GM12801 (cell line): Measurements from ENCODE around the gene PHKB.

ENCODE experiments used
- TF ChIP-seq, protein P1 (sequence below): IDR thresholded peaks from one replicate; pipeline ENCODE4 v1.5.1; 2011; ENCODE audit warnings: control low read depth; ENCODE audit not compliant: insufficient read length; ENCODE audit errors: extremely low read depth

Gene PHKB

DNA sequence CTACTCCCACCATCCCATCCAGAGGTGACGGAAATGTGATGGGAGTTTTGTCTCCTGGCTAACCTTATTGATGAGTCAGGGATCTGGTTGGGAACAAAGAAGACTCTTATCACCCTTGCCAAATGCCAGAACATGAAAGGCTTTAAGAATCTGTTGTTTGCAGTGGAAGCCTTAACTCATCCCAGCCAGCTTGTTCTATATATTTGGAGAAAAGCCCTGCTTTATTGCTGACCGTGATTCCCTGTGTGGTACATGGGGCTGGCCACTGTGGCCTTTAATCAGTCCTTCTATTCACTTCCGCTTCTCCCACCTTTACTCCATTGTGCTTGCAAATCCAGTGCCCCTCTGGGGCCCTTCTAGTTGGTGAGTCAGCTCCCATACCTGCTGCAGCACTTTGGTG, 156.6 kb downstream of the PHKB start:
- TF ChIP-seq, protein P1, sequence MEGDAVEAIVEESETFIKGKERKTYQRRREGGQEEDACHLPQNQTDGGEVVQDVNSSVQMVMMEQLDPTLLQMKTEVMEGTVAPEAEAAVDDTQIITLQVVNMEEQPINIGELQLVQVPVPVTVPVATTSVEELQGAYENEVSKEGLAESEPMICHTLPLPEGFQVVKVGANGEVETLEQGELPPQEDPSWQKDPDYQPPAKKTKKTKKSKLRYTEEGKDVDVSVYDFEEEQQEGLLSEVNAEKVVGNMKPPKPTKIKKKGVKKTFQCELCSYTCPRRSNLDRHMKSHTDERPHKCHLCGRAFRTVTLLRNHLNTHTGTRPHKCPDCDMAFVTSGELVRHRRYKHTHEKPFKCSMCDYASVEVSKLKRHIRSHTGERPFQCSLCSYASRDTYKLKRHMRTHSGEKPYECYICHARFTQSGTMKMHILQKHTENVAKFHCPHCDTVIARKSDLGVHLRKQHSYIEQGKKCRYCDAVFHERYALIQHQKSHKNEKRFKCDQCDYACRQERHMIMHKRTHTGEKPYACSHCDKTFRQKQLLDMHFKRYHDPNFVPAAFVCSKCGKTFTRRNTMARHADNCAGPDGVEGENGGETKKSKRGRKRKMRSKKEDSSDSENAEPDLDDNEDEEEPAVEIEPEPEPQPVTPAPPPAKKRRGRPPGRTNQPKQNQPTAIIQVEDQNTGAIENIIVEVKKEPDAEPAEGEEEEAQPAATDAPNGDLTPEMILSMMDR = no peak

DNA sequence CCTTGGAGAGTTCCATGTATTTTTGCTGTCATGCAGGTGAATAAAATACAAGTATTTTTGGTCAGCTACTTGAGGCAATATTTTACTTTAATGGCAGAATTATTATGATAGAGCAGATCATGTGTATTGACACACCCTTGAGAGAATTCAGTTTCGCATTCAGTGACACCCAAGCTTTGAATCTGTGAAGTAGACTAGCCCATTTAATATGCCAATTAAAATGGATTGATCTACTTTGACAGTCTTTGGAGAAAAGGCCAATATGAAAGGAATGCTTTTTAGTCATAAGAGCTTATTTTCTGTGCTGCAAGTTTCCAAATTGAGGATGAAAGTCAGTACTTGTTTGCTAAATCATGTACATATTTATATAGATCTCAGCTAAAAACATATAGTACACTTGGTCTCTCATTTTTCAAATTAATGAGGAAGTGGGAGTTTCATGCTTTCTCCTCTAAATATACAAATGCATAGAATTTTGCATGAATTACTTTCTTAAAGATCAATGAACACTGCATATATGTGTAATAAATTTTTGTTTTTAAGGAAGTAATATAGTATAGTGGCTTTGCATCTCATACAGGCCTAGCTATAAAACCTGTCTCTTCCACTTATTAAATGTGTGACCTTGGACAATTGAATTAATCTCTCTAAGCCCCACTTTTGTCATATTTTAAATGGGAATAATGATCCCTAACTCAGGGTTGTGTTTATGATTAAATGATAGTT, 161.5 kb downstream of the PHKB start:
- TF ChIP-seq, protein P1 = no peak

DNA sequence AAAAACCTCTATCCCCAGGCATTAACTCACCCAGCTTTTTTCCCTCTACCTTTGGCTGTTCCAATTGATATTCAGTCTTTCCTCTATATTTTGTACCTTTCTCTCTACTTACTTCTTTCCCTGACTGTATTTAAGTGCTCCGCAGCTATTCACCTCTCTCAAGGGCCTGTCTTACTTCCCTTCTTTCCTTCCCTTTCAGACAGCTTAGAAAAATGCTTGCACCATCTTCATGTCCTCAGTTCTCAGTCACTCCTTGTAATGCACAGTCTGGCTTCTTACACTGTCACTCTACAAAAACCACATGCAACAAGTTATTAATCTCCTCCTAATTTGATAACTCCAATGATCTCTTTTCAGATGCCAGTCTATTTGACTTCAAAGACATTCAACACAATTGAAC, 163.4 kb downstream of the PHKB start:
- TF ChIP-seq, protein P1 = no peak

DNA sequence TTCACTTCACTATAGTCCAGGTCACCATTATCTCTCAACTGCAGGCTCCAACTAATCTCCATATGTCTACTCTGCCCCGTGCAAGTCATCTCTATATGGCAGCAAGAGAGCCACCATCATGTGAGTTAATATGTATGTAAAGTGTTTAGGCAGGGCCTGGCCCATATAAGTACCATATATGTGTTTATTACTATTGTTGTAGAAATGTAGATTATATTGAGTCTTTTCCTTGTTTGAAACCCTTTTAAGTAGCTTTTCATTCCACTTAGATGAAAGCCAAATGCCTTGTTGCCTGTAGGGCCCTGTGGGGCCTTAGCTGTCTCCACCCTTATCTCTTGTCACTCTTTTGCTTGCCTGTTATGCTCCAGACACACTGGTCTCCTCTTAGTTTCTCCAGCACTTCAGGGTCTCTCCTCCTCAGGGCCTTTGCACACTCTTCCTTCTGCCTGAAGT, 164.0 kb downstream of the PHKB start:
- TF ChIP-seq, protein P1 = no peak

DNA sequence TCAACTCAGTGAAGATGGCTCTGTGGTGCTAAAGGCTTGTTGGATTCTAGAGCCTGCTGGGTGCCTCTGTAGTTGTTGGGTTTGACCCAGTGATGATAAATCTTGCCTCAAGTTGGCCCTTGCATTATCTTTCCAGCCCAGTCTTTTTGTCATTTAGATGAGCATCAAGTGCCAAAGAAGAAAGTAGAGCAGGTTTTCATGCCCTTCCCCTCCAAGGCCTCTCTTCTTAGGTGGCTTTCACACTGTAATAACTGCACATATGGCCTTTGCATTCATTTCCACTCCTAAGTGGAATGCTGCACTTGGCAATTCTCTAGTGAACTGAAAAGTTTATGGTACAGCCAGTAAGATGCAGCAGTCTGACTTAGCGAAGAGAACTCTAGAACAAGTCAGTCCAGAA, 165.1 kb downstream of the PHKB start:
- TF ChIP-seq, protein P1 = no peak

DNA sequence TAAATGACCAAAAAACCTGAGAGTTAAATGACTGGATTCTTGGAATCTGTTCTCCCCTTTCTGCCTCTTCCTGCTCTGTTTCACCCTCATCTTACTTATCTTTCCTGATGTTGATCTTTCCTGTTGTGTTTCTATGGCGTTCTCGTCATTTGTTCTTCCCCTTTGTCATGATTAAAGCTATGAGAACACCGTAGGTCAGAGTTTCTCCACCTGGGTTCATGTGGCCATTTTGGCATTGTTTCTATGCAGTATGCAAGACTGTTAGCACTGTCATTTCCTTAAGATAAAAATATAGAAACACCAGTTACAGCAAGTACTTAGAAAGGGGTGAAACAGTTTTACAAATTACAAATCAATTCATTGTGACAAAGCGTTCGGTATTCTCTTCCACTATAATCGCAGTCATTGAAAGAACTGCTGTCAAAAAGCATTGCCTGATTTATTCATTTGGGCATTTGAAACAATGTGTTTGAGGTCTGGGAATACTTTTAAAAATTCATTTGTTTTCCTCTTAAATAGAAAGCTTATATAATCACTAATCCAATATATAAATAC, 166.0 kb downstream of the PHKB start:
- TF ChIP-seq, protein P1 = no peak

DNA sequence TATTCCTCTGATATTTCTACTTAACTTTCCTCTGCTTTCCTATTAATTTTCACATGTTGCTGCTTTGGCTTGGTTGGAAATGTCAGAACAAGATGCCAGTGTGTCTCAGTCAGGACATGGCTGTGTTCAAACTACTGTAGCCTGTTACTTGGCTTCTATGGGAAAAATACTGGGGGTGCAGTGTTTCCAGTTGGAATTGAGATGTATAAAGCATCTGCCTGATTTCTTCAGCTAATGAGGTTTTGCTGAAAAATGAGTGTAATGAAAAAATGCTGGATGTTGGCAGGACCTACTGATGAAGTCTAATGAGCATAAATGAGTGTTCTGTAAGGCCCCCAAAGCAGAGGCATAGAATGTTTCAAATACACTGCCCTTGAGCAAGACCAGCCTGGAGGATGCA, 166.6 kb downstream of the PHKB start:
- TF ChIP-seq, protein P1 = no peak
